Brain microvascular endothelial cell (primary cell): ENCODE data around the gene ABCC1.
A peak's percentile ranks its signal among the peaks of the same experiment; 100 is the strongest.

Experiments used
- DNase-seq: peaks from one replicate; pipeline ENCODE4 v3.0.0-alpha.2; 2020
- H3K27ac ChIP-seq: fragments of 250-450 bp; sonication (Bioruptor Pico); 2 replicates; pipeline ENCODE4 v1.5.1; 2020; ENCODE audit warnings: mild to moderate bottlenecking, moderate library complexity
- H3K27me3 ChIP-seq: fragments of 250-450 bp; sonication (Bioruptor Pico); replicated peaks from 2 replicates; pipeline ENCODE4 v1.5.1; 2020; ENCODE audit warnings: mild to moderate bottlenecking
- H3K36me3 ChIP-seq: fragments of 250-450 bp; sonication (Bioruptor Pico); replicated peaks from 2 replicates; pipeline ENCODE4 v1.5.1; 2020; ENCODE audit warnings: mild to moderate bottlenecking
- H3K4me3 ChIP-seq: 2 replicates; pipeline ENCODE4 v1.5.1; 2011; ENCODE audit warnings: low read depth, mild to moderate bottlenecking, control low read depth, low read length, moderate library complexity
- CTCF ChIP-seq: IDR thresholded peaks from 2 replicates; pipeline ENCODE4 v1.5.1; 2011; ENCODE audit warnings: low read depth, mild to moderate bottlenecking, moderate library complexity, low read length, control low read depth, inconsistent platforms; ENCODE audit errors: missing control alignments
- in situ Hi-C: cut with HindIII; loops from 2 replicates; pipeline ENCODE4 v1.10.0; 2017; ENCODE audit warnings: low sequenced_read_pairs, low pct_ligation_motif_present

ABCC1 gene

GRCh38 chr16:16036359-16036792 is 87.0 kb downstream of the ABCC1 start:
- H3K36me3 ChIP-seq = peaks cover 38% of the 10 kb centered on the region
- no peak for DNase-seq
- H3K27ac ChIP-seq = no peak overlapping the region
- in situ Hi-C loops = no loop called here
- H3K4me3 ChIP-seq = no peak overlapping the region
- TF ChIP-seq CTCF = no peak
- H3K27me3 ChIP-seq = no peaks in the 10 kb centered on the region

GRCh38 chr16:16037521-16037920 is 88.1 kb downstream of the ABCC1 start:
- no peak for TF ChIP-seq CTCF
- Histone ChIP-seq H3K36me3 (peaks cover 40% of the 10 kb centered on the region), H3K27ac (no peak overlapping the region), H3K4me3 (no peak overlapping the region), H3K27me3 (no peaks in the 10 kb centered on the region)
- in situ Hi-C loops = no loop called here
- DNase-seq = no peak

- no peak overlapping the region for H3K27ac ChIP-seq
- DNase-seq = no peak
- in situ Hi-C loops = no loop called here
- H3K4me3 ChIP-seq = no peak overlapping the region
- TF ChIP-seq CTCF = no peak
- peaks cover 40% of the 10 kb centered on the region for H3K36me3 ChIP-seq
- H3K27me3 ChIP-seq = no peaks in the 10 kb centered on the region
Observed at GRCh38 chr16:16037970-16038369, 88.6 kb downstream of the ABCC1 start.

GRCh38 chr16:16038950-16039349 is 89.5 kb downstream of the ABCC1 start:
- no peak for DNase-seq
- no peak overlapping the region for H3K4me3 ChIP-seq
- H3K27me3 ChIP-seq = no peaks in the 10 kb centered on the region
- in situ Hi-C loops = no loop called here
- no peak for TF ChIP-seq CTCF
- H3K27ac ChIP-seq = no peak overlapping the region
- peaks cover 44% of the 10 kb centered on the region for H3K36me3 ChIP-seq

- Histone ChIP-seq H3K27me3 (no peaks in the 10 kb centered on the region), H3K36me3 (peaks cover 58% of the 10 kb centered on the region), H3K4me3 (no peak overlapping the region), H3K27ac (no peak overlapping the region)
- DNase-seq = no peak
- in situ Hi-C loops = no loop called here
- no peak for TF ChIP-seq CTCF
Observed at GRCh38 chr16:16041196-16041892, 91.9 kb downstream of the ABCC1 start.

GRCh38 chr16:16042076-16042475 is 92.7 kb downstream of the ABCC1 start:
- no peaks in the 10 kb centered on the region for H3K27me3 ChIP-seq
- peak; percentile 55 for DNase-seq
- H3K4me3 ChIP-seq = no peak overlapping the region
- no peak overlapping the region for H3K27ac ChIP-seq
- peaks cover 58% of the 10 kb centered on the region for H3K36me3 ChIP-seq
- no peak for TF ChIP-seq CTCF
- in situ Hi-C loops = no loop called here
